Kidney epithelial cell (primary cell): ENCODE results near the gene MACROD2. TPM values are rescaled to one million over a fixed set of nuclear protein-coding genes. Genes with fewer than 3 reads are reported as not detected.

Experiments
- DNase-seq: peaks from one replicate; pipeline ENCODE4 v3.0.0-alpha.2; 2010; ENCODE audit warnings: low read depth
- H3K27me3 ChIP-seq: 2 replicates; pipeline ENCODE4 v1.6.0; 2011; ENCODE audit warnings: low read length; ENCODE audit not compliant: control insufficient read depth, insufficient read depth
- H3K36me3 ChIP-seq: 2 replicates; pipeline ENCODE4 v1.5.1; 2011; ENCODE audit warnings: low read length; ENCODE audit not compliant: control insufficient read depth, insufficient read depth
- H3K4me3 ChIP-seq: 2 replicates; pipeline ENCODE4 v1.5.1; 2011; ENCODE audit warnings: low read depth, mild to moderate bottlenecking, control low read depth, low read length
- CTCF ChIP-seq: IDR thresholded peaks from 2 replicates; pipeline ENCODE4 v1.5.1; 2011; ENCODE audit warnings: mild to moderate bottlenecking, moderate library complexity, low read length, control low read depth, inconsistent platforms; ENCODE audit not compliant: insufficient read depth, poor library complexity, severe bottlenecking
- total RNA-seq: library from RNA; depleted of rRNA; stranded (reverse); fragments of >200 nt; gene quantifications from 2 replicates; pipeline ENCODE4 v1.2.3, GENCODE V29; 2015

MACROD2 gene
- total RNA-seq, 1 donor from 2014 or later: 0.79 TPM

- Histone ChIP-seq H3K36me3 (no peaks in the 10 kb centered on the region), H3K4me3 (no peak overlapping the region), H3K27me3 (no peaks in the 10 kb centered on the region)
- no peak for TF ChIP-seq CTCF
- DNase-seq: no peak
These were observed 1715.3 kb downstream of the MACROD2 start for GRCh38 chr20:15710636-15711035.

DNA sequence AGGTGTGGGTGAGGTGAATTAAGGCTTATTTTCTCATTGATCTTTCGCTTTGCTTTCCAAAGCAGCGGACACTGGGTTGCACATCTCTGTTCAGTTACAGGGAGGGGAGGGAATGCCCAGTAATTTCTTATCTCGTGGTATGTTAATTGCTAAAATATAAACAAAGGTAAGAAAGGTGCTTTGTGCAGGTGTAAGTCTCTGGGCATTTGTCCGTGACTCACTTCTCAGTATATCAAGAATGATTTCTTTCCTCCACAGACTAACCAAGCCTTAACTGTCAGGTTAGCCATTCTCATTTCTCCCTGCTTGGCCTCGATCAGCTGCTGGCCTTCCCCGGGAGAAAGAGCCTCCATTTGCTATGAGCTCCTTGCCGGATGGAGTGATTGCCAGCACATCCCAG, 1715.9 kb downstream of the MACROD2 start:
- Histone ChIP-seq H3K4me3 (no peak overlapping the region), H3K36me3 (no peaks in the 10 kb centered on the region), H3K27me3 (no peaks in the 10 kb centered on the region)
- no peak for TF ChIP-seq CTCF
- DNase-seq: no peak

- no peak for TF ChIP-seq CTCF
- H3K4me3 ChIP-seq: no peak overlapping the region
- DNase-seq: no peak
- H3K27me3 ChIP-seq: no peaks in the 10 kb centered on the region
- no peaks in the 10 kb centered on the region for H3K36me3 ChIP-seq
These were observed 1720.9 kb downstream of the MACROD2 start for GRCh38 chr20:15716256-15716655.

DNA sequence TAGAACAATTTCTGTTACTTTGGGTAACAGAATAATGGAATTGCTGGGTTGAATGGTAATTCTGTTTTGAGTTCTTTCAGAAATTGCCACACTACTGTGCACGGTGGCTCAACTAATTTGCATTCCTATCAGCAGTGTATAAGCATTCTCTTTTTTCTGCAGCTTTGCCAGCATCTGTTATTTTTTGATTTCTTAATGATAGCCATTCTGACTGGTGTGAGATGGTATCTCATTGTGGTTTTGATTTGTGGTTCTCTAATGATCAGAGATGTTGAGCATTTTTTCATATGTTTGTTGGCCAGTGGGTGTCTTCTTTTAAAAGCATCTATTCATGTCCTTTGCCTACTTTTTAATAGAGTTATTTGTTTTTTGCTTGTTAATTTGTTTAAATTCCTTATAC, 1731.1 kb downstream of the MACROD2 start:
- Histone ChIP-seq H3K4me3 (no peak overlapping the region), H3K27me3 (no peaks in the 10 kb centered on the region), H3K36me3 (no peaks in the 10 kb centered on the region)
- DNase-seq: no peak
- no peak for TF ChIP-seq CTCF

DNA sequence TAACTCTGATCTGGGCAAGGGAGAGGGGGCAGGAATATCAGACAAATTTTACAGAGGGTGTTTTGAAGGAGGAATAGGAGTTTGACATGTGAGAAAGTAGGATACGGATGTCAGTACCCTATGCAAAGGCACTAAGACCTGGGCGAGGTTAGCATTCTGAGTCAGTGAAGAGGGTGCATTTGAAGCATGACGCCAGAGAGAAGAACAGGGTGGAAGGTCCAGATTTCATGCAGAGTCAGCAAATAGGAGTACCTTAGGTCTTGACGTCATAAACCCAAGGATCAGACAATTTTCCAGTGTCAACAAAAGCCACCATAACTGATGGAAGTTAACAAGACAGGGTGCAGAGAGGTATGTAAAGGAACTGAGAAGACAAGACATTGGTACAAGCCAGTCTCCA, 1738.7 kb downstream of the MACROD2 start:
- Histone ChIP-seq H3K4me3 (no peak overlapping the region), H3K27me3 (no peaks in the 10 kb centered on the region), H3K36me3 (no peaks in the 10 kb centered on the region)
- no peak for DNase-seq
- TF ChIP-seq CTCF: no peak

- no peak for DNase-seq
- TF ChIP-seq CTCF: no peak
- Histone ChIP-seq H3K36me3 (no peaks in the 10 kb centered on the region), H3K27me3 (no peaks in the 10 kb centered on the region), H3K4me3 (no peak overlapping the region)
These were observed 1743.7 kb downstream of the MACROD2 start for GRCh38 chr20:15739035-15739434.
